HepG2 (cell line): Measurements from ENCODE around the gene TRIM67. TPM values are rescaled to one million over a fixed set of nuclear protein-coding genes. Genes with fewer than 3 reads are reported as not detected.
A peak's percentile ranks its signal among the peaks of the same experiment; 100 is the strongest.

Source experiments
- IRF2 ChIP-seq: IDR thresholded peaks from 2 replicates; pipeline ENCODE4 v1.6.1; 2018; ENCODE audit warnings: missing genetic modification reagents, missing compliant biosample characterization
- KDM3A ChIP-seq: IDR thresholded peaks from 2 replicates; pipeline ENCODE4 v1.6.1; 2018; ENCODE audit warnings: low read depth, missing compliant biosample characterization
- MEIS1 ChIP-seq: sonication (generic); formaldehyde crosslinking; IDR thresholded peaks from 2 replicates; pipeline ENCODE4 v1.9.0; 2021; ENCODE audit warnings: mild to moderate bottlenecking, missing genetic modification reagents, moderate library complexity, borderline replicate concordance
- MXD4 ChIP-seq: IDR thresholded peaks from 2 replicates; pipeline ENCODE4 v1.6.1; 2016; ENCODE audit warnings: mild to moderate bottlenecking, missing biosample characterization, missing genetic modification reagents
- NRL ChIP-seq: sonication (generic); formaldehyde crosslinking; IDR thresholded peaks from 2 replicates; pipeline ENCODE4 v1.5.0; 2020; ENCODE audit warnings: missing genetic modification reagents, mild to moderate bottlenecking, moderate library complexity, borderline replicate concordance
- POGZ ChIP-seq: sonication (generic); formaldehyde crosslinking; IDR thresholded peaks from 2 replicates; pipeline ENCODE4 v1.4.0; 2020; ENCODE audit warnings: mild to moderate bottlenecking, missing genetic modification reagents
- PTBP1 ChIP-seq: fragments of 200-400 bp; formaldehyde crosslinking; IDR thresholded peaks from 2 replicates; pipeline ENCODE4 v1.6.1; 2018; ENCODE audit warnings: low read length, low read depth; ENCODE audit not compliant: poor library complexity, severe bottlenecking
- RBAK ChIP-seq: sonication (generic); formaldehyde crosslinking; IDR thresholded peaks from 2 replicates; pipeline ENCODE4 v1.5.1; 2020; ENCODE audit warnings: mild to moderate bottlenecking, missing genetic modification reagents
- TBL1XR1 ChIP-seq: fragments of 150-350 bp; IDR thresholded peaks from 2 replicates; pipeline ENCODE4 v1.6.1; 2014; ENCODE audit warnings: borderline replicate concordance, low read length; ENCODE audit not compliant: partially characterized antibody
- ZFX ChIP-seq: sonication (generic); formaldehyde crosslinking; IDR thresholded peaks from 2 replicates; pipeline ENCODE4 v1.4.0; 2020; ENCODE audit warnings: mild to moderate bottlenecking, low read depth, missing genetic modification reagents, moderate library complexity
- ZNF354B ChIP-seq: sonication (generic); formaldehyde crosslinking; IDR thresholded peaks from 2 replicates; pipeline ENCODE4 v1.8.0; 2022; ENCODE audit warnings: mild to moderate bottlenecking, missing genetic modification reagents
- ZNF382 ChIP-seq: sonication (generic); formaldehyde crosslinking; IDR thresholded peaks from 2 replicates; pipeline ENCODE4 v1.5.0; 2020; ENCODE audit warnings: missing genetic modification reagents, mild to moderate bottlenecking, borderline replicate concordance
- ZNF552 ChIP-seq: sonication (generic); formaldehyde crosslinking; IDR thresholded peaks from 2 replicates; pipeline ENCODE4 v1.9.0; 2022; ENCODE audit warnings: missing genetic modification reagents, mild to moderate bottlenecking, borderline replicate concordance
- ZNF616 ChIP-seq: sonication (generic); formaldehyde crosslinking; IDR thresholded peaks from 2 replicates; pipeline ENCODE4 v1.5.0; 2020; ENCODE audit warnings: low read depth, mild to moderate bottlenecking, missing genetic modification reagents
- ZNF773 ChIP-seq: sonication (generic); formaldehyde crosslinking; IDR thresholded peaks from 2 replicates; pipeline ENCODE4 v1.4.0; 2020; ENCODE audit warnings: missing genetic modification reagents, borderline replicate concordance
- ZNF841 ChIP-seq: sonication (generic); formaldehyde crosslinking; IDR thresholded peaks from 2 replicates; pipeline ENCODE4 v1.8.1; 2023; ENCODE audit warnings: missing genetic modification reagents, borderline replicate concordance
- polyA plus RNA-seq, 8 experiments: library from polyadenylated mRNA; depleted of rRNA in 3 of 8; stranded (reverse) in 7 of 8; unstranded in 1 of 8; fragments of >200 nt; fragmentation: Illumina TruSeq in 4 of 8; extraction: Trizol in 4 of 8; gene quantifications; 2 replicates each; pipeline versions ENCODE4 v1.2.1 to v1.2.3, GENCODE V29; 2011 to 2016; ENCODE audit warnings: low read depth in 4 of 8, missing spikeins in 1 of 8, mixed read lengths in 1 of 8; ENCODE audit not compliant: insufficient read depth in 1 of 8
- total RNA-seq, 5 experiments: library from RNA; depleted of rRNA; stranded (reverse); fragments of >200 nt; fragmentation: Illumina TruSeq; extraction: Trizol; gene quantifications; 2 replicates each; pipeline ENCODE4 v1.2.3, GENCODE V29; 2016; ENCODE audit warnings: low read depth in 1 of 5
- TF ChIP-seq, protein P1 (sequence below): sonication (generic); formaldehyde crosslinking; IDR thresholded peaks from 2 replicates; pipeline ENCODE4 v1.5.0; 2020; ENCODE audit warnings: missing genetic modification reagents
- TF ChIP-seq, protein P2 (sequence below): sonication (generic); formaldehyde crosslinking; IDR thresholded peaks from 2 replicates; pipeline ENCODE4 v1.4.0; 2020; ENCODE audit warnings: missing genetic modification reagents
- TF ChIP-seq, protein P3 (sequence below): sonication (generic); formaldehyde crosslinking; IDR thresholded peaks from 2 replicates; pipeline ENCODE4 v1.8.0; 2022; ENCODE audit warnings: mild to moderate bottlenecking, missing genetic modification reagents, borderline replicate concordance
- TF ChIP-seq, protein P4 (sequence below): sonication (generic); formaldehyde crosslinking; IDR thresholded peaks from 2 replicates; pipeline ENCODE4 v1.4.0; 2020; ENCODE audit warnings: mild to moderate bottlenecking, missing genetic modification reagents

The TRIM67 gene
- total and polyA plus RNA-seq, 2 of the 13 experiments (the other 11 are each of a cell fraction or from before 2014, with no cell fraction given): not detected

DNA sequence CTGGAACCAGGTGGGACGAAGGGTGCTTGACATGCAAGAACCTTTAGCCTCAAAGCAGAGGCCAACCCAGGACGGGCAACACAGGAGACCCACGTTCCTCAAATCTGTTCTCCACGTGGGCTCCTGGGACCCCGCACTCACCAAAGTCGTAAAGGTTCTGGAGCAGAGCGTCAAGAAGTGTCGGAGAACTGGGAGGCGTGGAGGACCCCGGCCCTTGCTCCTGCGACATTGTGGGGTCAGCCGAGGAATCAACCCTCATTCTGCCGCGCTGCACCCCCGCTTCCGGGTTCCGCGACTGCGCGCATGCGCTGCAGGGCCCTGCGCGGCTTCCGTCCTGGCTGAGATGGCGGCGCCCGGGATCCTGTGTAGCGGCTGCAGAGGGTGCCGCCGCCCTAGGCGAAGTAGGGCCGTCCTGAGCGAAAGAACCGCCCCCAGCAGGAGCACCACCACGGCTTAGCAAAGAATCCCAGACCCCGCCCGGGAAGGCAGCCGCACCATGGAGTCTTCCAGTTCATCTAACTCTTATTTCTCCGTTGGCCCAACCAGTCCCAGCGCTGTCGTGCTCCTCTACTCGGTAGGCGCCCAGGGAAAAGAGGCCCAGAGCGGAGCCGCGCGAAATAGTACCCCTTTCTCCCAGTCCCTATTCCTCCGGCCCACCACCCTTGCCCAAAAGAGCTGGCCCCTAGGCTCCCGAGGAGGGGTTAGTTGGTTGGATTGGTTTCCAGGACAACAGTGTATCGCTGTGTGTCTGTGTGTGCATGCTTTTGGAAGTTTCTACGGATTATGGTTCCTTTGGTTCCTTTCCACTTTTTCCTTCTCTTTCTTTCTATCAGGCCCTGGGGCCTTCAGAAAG lies 79.3 kb downstream of the TRIM67 start, which contains the start of gene GNPAT (continued):
- TF ChIP-seq RBAK: no peak
- no peak for TF ChIP-seq ZNF354B (CRISPR knock-in tag)
- TF ChIP-seq, protein P1, sequence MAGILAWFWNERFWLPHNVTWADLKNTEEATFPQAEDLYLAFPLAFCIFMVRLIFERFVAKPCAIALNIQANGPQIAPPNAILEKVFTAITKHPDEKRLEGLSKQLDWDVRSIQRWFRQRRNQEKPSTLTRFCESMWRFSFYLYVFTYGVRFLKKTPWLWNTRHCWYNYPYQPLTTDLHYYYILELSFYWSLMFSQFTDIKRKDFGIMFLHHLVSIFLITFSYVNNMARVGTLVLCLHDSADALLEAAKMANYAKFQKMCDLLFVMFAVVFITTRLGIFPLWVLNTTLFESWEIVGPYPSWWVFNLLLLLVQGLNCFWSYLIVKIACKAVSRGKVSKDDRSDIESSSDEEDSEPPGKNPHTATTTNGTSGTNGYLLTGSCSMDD (CRISPR knock-in tag): no peak
- no peak for TF ChIP-seq ZNF616 (CRISPR knock-in tag)
- no peak for TF ChIP-seq KDM3A (CRISPR knock-in tag)
- TF ChIP-seq, protein P2, sequence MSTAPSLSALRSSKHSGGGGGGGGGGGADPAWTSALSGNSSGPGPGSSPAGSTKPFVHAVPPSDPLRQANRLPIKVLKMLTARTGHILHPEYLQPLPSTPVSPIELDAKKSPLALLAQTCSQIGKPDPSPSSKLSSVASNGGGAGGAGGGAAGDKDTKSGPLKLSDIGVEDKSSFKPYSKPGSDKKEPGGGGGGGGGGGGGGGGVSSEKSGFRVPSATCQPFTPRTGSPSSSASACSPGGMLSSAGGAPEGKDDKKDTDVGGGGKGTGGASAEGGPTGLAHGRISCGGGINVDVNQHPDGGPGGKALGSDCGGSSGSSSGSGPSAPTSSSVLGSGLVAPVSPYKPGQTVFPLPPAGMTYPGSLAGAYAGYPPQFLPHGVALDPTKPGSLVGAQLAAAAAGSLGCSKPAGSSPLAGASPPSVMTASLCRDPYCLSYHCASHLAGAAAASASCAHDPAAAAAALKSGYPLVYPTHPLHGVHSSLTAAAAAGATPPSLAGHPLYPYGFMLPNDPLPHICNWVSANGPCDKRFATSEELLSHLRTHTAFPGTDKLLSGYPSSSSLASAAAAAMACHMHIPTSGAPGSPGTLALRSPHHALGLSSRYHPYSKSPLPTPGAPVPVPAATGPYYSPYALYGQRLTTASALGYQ (CRISPR knock-in tag): peak; percentile 15; the same call in 1 of the 2 replicates
- TF ChIP-seq ZNF382 (CRISPR knock-in tag): no peak
- TF ChIP-seq, protein P3, sequence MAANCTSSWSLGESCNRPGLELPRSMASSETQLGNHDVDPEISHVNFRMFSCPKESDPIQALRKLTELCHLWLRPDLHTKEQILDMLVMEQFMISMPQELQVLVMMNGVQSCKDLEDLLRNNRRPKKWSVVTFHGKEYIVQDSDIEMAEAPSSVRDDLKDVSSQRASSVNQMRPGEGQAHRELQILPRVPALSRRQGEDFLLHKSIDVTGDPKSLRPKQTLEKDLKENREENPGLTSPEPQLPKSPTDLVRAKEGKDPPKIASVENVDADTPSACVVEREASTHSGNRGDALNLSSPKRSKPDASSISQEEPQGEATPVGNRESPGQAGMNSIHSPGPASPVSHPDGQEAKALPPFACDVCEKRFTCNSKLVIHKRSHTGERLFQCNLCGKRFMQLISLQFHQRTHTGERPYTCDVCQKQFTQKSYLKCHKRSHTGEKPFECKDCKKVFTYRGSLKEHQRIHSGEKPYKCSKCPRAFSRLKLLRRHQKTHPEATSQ: no peak
- peak; percentile 68; the same call in 1 of the 2 replicates for TF ChIP-seq MXD4 (CRISPR knock-in tag)
- TF ChIP-seq MEIS1: 0 out of 2 replicates have a peak, but pooled peaks have one; percentile 35
- peak; percentile 62; the same call in 1 of the 2 replicates for TF ChIP-seq POGZ
- TF ChIP-seq ZNF841: no peak
- TF ChIP-seq, protein P4, sequence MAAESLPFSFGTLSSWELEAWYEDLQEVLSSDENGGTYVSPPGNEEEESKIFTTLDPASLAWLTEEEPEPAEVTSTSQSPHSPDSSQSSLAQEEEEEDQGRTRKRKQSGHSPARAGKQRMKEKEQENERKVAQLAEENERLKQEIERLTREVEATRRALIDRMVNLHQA (CRISPR knock-in tag): no peak
- TF ChIP-seq ZNF552: no peak
- TF ChIP-seq NRL: peak; percentile 34; the same call in 1 of the 2 replicates
- TF ChIP-seq IRF2 (CRISPR knock-in tag): peak; percentile 72; the same call in 1 of the 2 replicates
- peak; percentile 88 for TF ChIP-seq ZFX (CRISPR knock-in tag)
- TF ChIP-seq PTBP1: no peak
- TF ChIP-seq TBL1XR1: no peak
- peak; percentile 59 for TF ChIP-seq ZNF773
